Measurements from ENCODE around the gene GSC2. TPM values are rescaled to one million over a fixed set of nuclear protein-coding genes. Genes with fewer than 3 reads are reported as not detected.

GSC2 gene
- total RNA-seq, 1 donor from 2014 or later: not detected

Other genes with a start within 250 kb of the GSC2 start
- 1.6 TPM for gene DGCR6, start 244.0 kb downstream of the GSC2 start, total RNA-seq
- gene PRODH, start 214.0 kb downstream of the GSC2 start, total RNA-seq: 4.5 TPM
- gene DGCR2, start 27.9 kb downstream of the GSC2 start, total RNA-seq: 46.6 TPM
- gene TSSK2, start 19.0 kb downstream of the GSC2 start, total RNA-seq: not detected
- 9.9 TPM for gene ESS2, start 5.6 kb downstream of the GSC2 start, total RNA-seq
- gene SLC25A1, start 28.4 kb upstream of the GSC2 start, total RNA-seq: 78.5 TPM
- 6.8 TPM for gene CLTCL1, start 141.4 kb upstream of the GSC2 start, total RNA-seq

Data from esophagus mucosa (tissue), 1 donor.